ENCODE results near the gene OR6P1. TPM values are rescaled to one million over a fixed set of nuclear protein-coding genes. Genes with fewer than 3 reads are reported as not detected.

OR6P1 gene
- not detected in 2 replicates for total RNA-seq
- polyA plus RNA-seq: not detected in 2 replicates
- not detected in 2 replicates for polyA plus RNA-seq (2012)
- polyA minus RNA-seq (ENCODE audit: low replicate concordance): not detected in 2 replicates

- no peak within 1 kb of the TSS for H3K27ac ChIP-seq (ENCODE audit: insufficient read depth, low read length)
- no peak within 1 kb of the TSS for H3K9ac ChIP-seq (ENCODE audit: insufficient read depth, low read length)
- no peak for DNase-seq (ENCODE audit: low read depth in 2 of 2)
- H3K27me3 ChIP-seq (ENCODE audit: control insufficient read depth, insufficient read depth, low read length): no peaks in the 10 kb centered on the region
- no peaks in the 10 kb centered on the region for H3K4me1 ChIP-seq (ENCODE audit: control insufficient read depth, extremely low read depth, insufficient read depth, low read length)
- TF ChIP-seq CTCF (conservative IDR thresholded peaks at IDR 0.05 in 1 of 2, IDR thresholded peaks at IDR 0.05 in 1 of 2; ENCODE audit: low read depth in 1 of 2, low read length in 2 of 2) (no peak), EZH2 (IDR thresholded peaks at IDR 0.05; ENCODE audit: low read length, missing control alignments) (no peak)
- no peak within 1 kb of the TSS for H2AFZ ChIP-seq (ENCODE audit: low read length)
- no peaks in the 10 kb centered on the region for H3K36me3 ChIP-seq (ENCODE audit: control insufficient read depth, insufficient read depth, low read length)
- no peaks in the 10 kb centered on the region for H4K20me1 ChIP-seq (ENCODE audit: control insufficient read depth, extremely low read depth, insufficient read depth, low read length)
- no peaks in the 10 kb centered on the region for H3K79me2 ChIP-seq (ENCODE audit: control insufficient read depth, insufficient read depth, low read length)
- H3K9me3 ChIP-seq (ENCODE audit: control insufficient read depth, insufficient read depth, low read depth, low read length): no peaks in the 10 kb centered on the region
- H3K4me2 ChIP-seq (ENCODE audit: extremely low read depth, insufficient read depth, low read length): no peak within 1 kb of the TSS
- H3K4me3 ChIP-seq (replicated peaks in 1 of 4; ENCODE audit: control extremely low read depth in 1 of 4, insufficient read depth in 1 of 4, low read depth in 3 of 4, low read length in 4 of 4): no peak within 1 kb of the TSS
Observed at GRCh38 chr1:158570480-158570879, at the start of gene OR6P1. TSS of gene OR6P1 (minus strand) at chr1:158570580. CDS start at chr1:158563604, 6,976 bp downstream.

- Histone ChIP-seq H3K27ac (ENCODE audit: insufficient read depth, low read length) (no peak overlapping the region), H3K9ac (ENCODE audit: insufficient read depth, low read length) (no peak overlapping the region), H3K4me1 (ENCODE audit: control insufficient read depth, extremely low read depth, insufficient read depth, low read length) (no peaks in the 10 kb centered on the region), H3K79me2 (ENCODE audit: control insufficient read depth, insufficient read depth, low read length) (no peaks in the 10 kb centered on the region), H3K4me3 (replicated peaks in 1 of 4; ENCODE audit: control extremely low read depth in 1 of 4, insufficient read depth in 1 of 4, low read depth in 3 of 4, low read length in 4 of 4) (no peak overlapping the region), H4K20me1 (ENCODE audit: control insufficient read depth, extremely low read depth, insufficient read depth, low read length) (no peaks in the 10 kb centered on the region), H3K36me3 (ENCODE audit: control insufficient read depth, insufficient read depth, low read length) (no peaks in the 10 kb centered on the region), H3K9me3 (ENCODE audit: control insufficient read depth, insufficient read depth, low read depth, low read length) (no peaks in the 10 kb centered on the region), H2AFZ (ENCODE audit: low read length) (no peak overlapping the region), H3K4me2 (ENCODE audit: extremely low read depth, insufficient read depth, low read length) (no peak overlapping the region), H3K27me3 (ENCODE audit: control insufficient read depth, insufficient read depth, low read length) (no peaks in the 10 kb centered on the region)
- TF ChIP-seq EZH2 (IDR thresholded peaks at IDR 0.05; ENCODE audit: low read length, missing control alignments) (no peak), CTCF (conservative IDR thresholded peaks at IDR 0.05 in 1 of 2, IDR thresholded peaks at IDR 0.05 in 1 of 2; ENCODE audit: low read depth in 1 of 2, low read length in 2 of 2) (no peak)
- DNase-seq (ENCODE audit: low read depth in 2 of 2): no peak
Observed at GRCh38 chr1:158613764-158614163, 43.4 kb upstream of the OR6P1 start.

- Histone ChIP-seq H3K79me2 (ENCODE audit: control insufficient read depth, insufficient read depth, low read length) (no peaks in the 10 kb centered on the region), H3K4me2 (ENCODE audit: extremely low read depth, insufficient read depth, low read length) (no peak overlapping the region), H4K20me1 (ENCODE audit: control insufficient read depth, extremely low read depth, insufficient read depth, low read length) (no peaks in the 10 kb centered on the region), H2AFZ (ENCODE audit: low read length) (no peak overlapping the region), H3K27me3 (ENCODE audit: control insufficient read depth, insufficient read depth, low read length) (no peaks in the 10 kb centered on the region), H3K27ac (ENCODE audit: insufficient read depth, low read length) (no peak overlapping the region), H3K4me3 (replicated peaks in 1 of 4; ENCODE audit: control extremely low read depth in 1 of 4, insufficient read depth in 1 of 4, low read depth in 3 of 4, low read length in 4 of 4) (no peak overlapping the region), H3K9ac (ENCODE audit: insufficient read depth, low read length) (no peak overlapping the region), H3K4me1 (ENCODE audit: control insufficient read depth, extremely low read depth, insufficient read depth, low read length) (no peaks in the 10 kb centered on the region), H3K9me3 (ENCODE audit: control insufficient read depth, insufficient read depth, low read depth, low read length) (no peaks in the 10 kb centered on the region), H3K36me3 (ENCODE audit: control insufficient read depth, insufficient read depth, low read length) (no peaks in the 10 kb centered on the region)
- TF ChIP-seq CTCF (conservative IDR thresholded peaks at IDR 0.05 in 1 of 2, IDR thresholded peaks at IDR 0.05 in 1 of 2; ENCODE audit: low read depth in 1 of 2, low read length in 2 of 2) (no peak), EZH2 (IDR thresholded peaks at IDR 0.05; ENCODE audit: low read length, missing control alignments) (no peak)
- DNase-seq (ENCODE audit: low read depth in 2 of 2): no peak
Observed at GRCh38 chr1:158611916-158612315, 41.5 kb upstream of the OR6P1 start.
